NCI-H82 treated with DMSO at 0.1 percent for 48 hours (cell line): Measurements from ENCODE around the gene LIMS4.
"Not testable (repeated sequence)": the region's sequence is repeated elsewhere in the genome, so short reads cannot be mapped to it uniquely, and the experiment has no call there.

Source experiments
- DNase-seq: peaks from one replicate; lab custom pipeline; 2025; ENCODE audit not compliant: unreplicated experiment; lab: John Stamatoyannopoulos, UW

Gene LIMS4

DNA sequence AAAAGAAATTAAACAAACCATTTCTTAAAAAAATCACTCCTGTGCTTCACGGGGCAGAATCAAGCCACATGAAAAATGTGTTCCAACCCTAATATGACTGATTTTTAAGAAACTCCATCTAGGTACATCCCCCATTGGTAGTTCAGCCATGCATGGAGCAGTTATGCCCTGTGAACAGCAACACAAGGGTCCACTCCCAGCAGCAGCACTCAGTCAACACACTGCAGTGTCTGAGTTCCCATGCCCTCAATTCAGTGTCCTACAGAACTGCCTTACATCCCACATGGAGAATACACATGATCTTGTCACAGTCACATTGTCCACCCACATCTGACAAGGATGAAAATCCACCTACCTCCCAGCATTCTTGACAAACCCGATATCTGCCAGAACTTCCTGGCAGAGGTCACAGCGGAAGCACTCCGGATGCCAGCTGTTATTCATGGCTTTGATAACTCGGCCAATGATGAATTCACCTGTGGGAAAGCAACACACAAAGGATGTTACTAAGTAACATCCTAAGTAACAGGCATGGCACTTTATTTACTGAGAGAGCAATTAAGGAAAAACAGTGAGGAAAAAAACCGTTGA lies 17.4 kb downstream of the LIMS4 start:
- not testable (repeated sequence) for DNase-seq

DNA sequence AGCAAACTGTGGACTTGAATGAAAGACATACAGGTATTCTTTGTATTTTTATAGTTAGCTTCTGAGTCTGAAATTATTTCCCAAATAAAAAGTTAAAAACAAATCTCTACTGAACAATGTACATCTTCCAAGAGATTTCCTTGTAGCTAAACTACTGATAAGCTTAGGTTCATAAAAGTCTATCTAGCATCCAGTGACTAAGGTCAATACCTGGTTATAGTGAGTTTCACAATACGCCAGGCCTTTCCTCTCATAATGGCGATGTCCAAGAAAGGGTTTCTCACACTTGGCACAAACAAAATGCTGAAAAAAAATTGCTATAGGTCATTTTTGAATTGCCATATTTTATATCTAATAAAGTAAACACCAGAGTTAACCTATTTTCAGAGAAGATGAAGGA lies 21.7 kb downstream of the LIMS4 start:
- DNase-seq: not testable (repeated sequence)

DNA sequence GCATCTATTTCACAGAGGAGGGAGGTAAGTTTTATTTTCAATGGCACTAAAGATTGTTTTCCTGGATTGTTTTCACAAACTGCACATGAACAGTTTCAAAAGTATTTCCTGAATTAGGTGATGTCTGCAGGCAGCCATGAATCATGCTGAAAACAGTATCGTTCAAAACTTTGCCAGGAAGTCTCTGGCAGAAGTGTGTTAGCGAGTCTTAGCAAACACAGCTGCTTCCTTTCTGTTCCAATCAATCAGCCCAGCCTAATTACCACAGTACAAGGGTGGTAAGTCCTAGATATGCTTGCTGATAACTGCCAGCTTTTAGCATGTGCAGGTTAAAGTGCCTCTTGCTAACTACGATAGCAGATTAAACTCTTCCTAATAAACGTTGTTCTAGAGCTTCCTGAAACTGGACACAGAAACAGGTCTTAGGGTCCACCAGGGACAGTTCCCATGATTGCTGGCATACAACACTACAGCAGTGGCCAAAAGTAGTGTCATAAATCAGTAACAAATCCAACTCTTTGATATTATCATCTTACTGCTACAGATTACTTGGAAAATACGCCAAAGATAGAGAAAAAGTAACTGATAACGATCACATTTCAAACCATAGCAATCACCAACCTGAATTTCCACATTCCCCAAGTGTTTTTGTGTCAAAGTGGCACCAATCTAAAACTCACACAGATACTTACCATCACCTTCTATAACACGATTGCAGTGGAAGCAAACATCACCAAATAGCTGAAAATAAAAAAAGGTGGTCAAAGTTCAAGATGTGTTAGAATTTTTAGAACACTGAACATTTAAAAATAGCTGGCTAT lies 23.3 kb downstream of the LIMS4 start:
- DNase-seq: not testable (repeated sequence)

DNA sequence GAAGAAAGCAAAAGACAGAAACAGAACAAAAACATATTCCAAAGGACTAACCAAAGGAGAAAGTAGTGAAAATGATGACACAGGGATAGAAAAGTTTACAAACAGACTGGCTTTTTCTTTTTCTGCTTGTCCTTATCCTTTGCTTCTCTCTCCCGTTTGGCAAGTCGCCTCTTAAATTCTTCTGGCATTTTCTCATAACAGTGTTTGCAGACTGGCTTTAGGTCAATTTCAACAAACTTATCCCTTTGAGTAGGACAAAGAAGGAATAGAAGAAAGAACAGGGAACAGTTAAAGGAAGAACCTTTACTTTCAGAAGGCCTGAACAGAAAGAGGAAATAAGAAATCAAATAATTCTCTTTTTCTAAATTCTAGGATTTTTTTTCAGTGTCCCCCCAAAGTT lies 26.0 kb downstream of the LIMS4 start:
- not testable (repeated sequence) for DNase-seq

DNA sequence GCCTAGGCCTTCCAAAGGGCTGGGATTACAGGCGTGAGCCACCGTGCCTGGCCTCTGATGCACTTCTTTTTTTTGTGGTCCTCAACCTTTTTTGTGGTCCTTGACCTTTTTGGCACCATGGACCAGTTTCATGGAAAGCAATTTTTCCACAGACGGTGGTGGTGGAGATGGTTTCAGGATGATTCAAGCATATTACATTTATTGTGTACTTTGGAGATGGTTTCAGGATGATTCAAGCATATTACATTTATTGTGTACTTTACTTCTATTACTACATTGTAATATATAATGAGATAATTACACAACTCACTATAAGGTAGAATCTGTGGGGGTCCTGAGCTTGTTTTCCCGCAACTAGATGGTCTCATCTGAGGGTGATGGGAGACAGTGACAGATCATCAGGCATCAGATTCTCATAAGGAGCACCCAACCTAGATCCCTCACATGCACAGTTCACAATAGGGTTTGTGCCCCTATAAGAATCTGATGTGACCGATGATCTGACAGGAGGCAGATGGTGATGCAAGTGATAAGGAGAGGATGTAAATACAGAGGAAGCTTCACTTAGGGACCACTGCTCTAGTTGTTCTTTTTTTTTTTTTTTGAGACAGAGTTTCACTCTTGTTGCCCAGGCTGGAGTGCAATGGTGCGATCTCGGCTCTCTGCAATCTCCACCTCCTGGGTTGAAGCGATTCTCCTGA lies 29.2 kb downstream of the LIMS4 start:
- DNase-seq: not testable (repeated sequence)

DNA sequence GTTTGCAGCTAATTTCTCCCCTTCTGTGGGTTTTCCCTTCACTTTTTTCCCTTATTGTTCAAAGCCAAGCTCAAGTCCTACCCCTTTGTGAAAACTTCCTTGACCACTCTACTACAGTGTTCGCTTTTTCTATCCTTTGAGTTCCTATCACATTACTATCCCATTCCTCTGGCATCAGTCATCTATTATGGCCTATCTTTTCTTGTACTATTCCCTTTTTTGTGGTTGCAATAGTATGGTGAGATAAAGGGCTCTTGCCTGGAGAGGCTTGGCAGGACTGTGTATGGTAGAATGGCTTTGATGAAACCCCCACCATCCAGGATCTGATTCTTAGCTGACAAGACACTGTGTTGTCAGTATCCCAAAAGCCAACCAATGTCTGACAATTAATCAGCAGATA lies 30.7 kb downstream of the LIMS4 start:
- not testable (repeated sequence) for DNase-seq

DNA sequence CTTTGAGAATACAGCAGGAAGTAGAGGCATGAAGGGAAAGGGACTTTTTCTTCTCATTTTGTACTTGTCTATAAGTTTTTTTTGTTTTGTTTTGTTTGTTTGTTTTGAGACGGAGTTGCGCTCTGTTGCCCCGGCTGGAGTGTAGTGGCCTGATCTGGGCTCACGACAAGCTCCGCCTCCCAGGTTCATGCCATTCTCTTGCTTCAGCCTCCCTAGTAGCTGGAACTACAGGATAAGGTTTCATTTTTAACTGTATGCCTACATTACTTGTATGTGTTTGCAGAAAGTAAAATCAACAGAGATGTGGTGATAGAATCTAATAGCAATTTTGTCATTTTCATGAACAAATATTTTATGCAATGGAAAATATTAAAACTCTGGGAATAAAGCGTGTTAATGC lies 38.1 kb downstream of the LIMS4 start:
- DNase-seq: not testable (repeated sequence)

DNA sequence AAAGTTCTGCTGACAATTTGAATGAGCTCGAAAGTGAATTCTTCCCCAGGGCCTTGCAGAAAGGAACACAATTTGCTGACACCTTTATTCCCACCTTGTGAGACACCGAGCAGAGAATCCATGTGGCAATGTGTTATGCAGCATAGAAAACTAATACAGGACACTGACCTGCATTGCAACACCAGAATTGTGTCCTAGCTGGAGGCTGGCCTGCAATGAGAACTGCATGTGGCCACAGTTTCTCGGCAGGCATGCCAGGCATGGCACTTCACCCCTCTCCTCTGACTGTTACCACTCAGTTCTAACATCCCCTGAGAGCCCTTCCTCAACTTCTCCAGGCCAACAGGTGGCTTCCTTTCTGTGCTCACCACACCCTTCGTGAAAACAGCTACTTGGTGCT lies 46.9 kb downstream of the LIMS4 start:
- not testable (repeated sequence) for DNase-seq

DNA sequence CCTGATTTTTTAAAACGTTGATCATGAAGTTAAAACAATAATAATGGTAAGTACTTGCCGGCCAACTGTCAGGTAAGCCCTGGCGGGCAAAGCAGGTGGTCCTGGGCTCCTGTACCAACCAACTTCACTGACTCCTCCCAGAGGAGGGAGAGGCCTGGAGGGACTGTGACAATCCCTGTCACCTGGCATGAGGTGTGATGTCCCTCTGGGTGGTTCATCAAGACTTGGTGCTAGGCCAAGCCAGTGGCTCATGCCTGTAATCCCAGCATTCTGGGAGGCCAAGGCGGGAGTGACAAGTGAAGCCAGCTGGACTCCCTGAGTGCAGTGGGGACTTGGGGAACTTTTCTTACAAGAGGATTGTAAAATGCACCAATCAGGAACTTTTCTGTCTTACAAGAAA lies 48.2 kb downstream of the LIMS4 start:
- DNase-seq: not testable (repeated sequence)

DNA sequence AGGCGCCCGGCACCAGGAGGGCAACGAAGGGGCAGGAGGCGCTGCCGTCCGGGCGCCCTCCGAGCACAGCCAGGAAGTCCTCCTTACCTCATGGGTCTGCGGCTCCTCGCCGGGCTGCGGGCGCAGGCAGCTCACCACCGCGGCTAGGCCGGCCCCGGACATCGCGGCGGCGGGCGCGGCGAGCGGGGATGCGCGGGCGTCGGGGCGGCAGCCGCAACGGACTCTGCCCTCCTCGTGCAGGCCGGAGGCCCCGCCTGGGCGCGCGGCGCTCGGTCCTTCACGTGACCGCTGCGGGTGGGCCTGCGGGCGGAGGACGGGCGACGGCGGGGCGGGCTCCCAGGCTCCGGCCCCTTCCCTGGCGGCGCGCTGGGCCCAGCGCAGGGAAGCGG lies 49.0 kb downstream of the LIMS4 start:
- DNase-seq: not testable (repeated sequence)

DNA sequence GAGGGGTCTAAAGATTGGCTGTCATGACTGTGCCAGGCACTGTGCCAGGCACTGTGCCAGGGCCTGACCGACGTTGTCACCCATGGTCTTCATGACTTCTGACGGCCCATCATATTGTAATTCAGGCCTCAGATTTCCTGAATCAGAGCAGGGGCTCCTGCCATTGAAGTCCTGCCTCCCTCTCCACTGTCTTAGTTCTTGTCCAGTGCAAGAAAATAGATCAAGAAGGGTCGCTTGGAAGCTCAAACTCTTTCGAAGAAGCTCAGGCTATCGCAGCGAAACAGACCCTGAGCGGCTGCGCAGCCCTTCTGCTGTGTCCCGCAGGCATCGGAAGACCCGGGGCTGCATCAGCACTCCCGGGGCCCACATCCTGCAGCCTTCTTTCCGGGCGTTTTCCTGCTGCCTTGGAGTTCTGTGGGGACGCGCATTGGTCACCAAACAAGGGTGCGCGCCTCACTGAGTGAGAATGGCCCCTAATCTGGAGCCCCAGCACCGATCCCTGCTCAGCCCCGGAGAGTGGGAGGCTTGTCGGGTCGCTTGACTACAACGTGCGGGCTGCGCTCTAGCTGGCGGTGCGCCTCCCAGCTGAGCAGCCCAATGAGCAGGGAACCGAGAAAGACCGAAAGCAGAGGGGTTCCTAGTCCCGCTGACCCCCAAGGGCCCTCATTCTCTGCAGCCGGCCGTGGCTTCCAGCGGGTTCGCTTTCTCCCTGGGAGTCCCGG lies 49.6 kb downstream of the LIMS4 start:
- DNase-seq: not testable (repeated sequence)

DNA sequence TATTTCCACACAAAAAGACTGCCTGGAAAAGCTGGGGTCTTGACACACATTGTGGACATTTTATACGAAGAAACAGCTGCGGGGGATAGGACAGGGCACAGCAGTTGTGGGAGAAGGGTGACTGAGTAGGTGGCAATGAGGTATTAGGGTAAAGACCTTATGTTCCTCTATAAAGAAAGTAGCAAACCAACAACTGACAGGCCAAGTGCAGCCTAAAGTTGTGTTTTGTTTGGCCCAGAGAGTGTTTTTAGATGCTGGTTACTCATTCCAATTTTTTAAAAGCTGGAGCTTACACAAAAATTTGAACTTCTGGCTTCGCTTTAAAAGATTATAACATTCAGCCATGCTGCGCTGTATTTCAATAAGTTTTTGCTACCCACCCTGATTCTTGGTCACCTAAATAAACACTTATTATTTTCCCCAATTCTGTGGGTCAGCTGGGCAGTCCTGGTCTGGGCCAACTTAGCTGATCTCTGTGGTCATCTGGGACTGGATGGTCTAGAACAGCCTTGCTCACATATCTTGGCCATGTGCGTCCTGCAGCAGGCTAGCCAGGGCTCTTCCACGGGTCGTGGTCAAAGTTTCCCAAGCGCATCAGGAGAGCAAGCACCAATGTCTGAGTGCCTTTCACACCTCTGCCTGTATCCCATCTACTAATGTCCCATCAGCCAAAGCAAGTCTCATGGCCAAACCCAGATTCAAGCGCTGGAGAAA lies 51.8 kb downstream of the LIMS4 start:
- DNase-seq: not testable (repeated sequence)

DNA sequence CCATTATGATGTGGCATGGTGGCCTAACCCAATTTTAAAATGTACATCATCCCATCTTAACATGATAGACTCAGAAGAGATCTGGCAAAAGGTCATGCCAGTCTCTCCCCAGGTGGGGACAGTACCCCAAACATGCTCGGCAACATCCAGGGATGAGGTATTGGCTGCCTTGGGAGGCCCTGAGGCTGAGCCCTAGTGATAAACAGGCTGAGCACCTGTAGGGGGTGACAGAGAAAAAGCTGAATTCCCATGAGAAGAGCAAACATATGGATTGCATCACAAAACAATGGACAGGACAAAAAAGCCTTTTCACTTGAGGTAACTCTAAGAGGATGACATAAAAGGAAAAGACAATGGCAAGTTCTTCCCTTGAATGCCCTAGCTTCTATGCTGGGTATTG lies 65.5 kb downstream of the LIMS4 start:
- not testable (repeated sequence) for DNase-seq

DNA sequence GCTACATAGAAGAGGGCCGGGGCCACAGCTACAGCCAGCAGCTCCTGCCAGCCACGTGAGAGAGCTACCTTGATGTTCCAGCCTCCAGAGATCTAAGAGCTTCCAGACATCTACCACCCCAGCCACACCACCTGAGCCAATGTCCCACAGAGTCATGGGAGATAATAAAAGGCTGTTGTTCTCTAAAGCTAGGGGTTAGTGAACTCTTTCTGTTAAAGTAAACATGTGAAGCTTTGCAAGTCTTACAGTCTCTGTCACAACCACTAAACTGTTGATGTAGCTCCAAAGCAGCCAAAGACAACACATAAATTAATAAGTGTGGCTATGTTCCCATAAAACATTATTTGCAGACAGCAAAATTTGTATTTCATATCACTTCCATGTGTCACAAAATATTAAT lies 67.6 kb downstream of the LIMS4 start:
- DNase-seq: not testable (repeated sequence)

DNA sequence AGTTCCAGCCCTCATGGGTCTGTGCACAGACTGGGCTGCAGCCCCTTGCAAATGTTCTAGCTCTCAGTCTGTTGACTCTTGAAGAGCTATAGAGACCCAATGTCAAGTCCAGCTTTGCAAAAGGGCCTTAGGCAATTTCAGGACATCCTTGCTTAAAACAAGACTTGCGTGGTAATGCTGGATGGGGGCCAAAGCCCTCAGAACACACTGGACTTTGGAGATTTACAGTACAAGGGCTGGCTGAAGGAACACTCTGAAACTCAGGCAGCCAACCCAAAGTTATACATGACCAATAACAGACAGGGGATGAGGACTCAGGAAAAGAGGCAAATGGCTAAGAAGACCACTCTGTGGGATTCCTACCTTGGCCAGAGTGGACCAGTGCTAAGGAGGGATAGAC lies 68.4 kb downstream of the LIMS4 start:
- DNase-seq: not testable (repeated sequence)

DNA sequence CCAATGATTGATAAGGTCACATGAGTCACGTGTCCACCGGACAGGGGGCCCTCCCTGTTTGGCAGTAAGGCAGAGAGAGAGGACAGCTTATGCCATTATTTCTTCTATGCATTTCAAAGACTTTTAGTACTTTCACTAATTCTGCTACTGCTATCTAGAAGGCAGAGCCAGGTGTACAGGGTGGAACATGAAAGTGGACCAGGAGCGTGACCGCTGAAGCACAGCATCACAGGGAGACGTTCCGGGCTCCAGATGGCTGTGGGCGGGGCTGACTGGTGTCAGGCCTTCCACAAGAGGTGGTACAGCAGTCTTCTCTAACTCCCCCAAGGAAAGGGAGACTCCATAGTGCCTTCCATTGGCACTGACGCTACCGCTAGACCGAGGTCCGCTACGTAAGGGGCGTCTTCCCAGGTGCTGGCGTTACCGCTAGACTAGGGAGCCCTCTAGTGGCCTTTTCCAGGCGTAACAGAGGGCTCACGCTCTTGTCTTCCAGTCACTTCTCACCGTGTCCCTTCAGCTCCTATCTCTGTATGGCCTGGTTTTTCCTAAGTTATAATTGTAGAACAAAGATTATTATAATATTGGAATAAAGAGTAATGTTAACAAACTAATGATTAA lies 71.5 kb downstream of the LIMS4 start:
- not testable (repeated sequence) for DNase-seq

DNA sequence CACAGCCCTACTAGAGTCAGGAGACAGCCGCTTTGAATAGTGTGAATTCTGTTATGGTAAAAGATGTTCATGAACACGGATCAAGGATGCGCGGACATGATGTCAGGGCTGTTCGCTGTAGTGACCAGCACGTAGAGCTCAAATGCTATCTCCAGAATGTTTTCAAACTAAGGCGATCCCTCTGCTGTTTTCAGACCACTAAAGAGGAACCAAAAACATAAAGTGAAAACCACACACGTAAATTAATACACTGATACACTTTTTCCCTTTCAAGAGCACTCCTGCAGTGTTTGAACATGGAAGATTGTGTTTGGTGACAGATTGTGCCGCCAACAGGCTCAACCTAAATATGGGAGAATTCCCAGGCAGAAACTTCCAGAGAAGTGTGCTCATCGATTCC lies 73.2 kb downstream of the LIMS4 start:
- DNase-seq: not testable (repeated sequence)

DNA sequence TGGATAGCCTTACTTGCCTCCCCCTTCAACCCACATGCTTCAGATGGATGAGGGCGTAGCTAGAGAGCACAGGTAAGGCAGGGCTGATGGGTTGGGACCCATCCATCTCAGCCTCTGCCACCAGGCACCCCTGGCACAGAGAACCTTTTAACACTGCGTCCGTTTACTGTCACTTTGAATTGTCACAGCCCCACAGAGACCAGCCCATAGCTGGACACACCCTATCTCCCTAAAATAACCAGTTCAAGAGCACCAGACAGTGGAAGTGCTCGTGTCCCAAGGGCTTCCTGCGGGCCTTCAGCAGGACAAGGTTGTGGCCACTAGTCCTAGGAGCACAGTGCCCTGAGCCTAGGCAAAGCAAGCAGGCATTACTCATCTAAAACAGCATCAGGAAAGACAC lies 76.6 kb downstream of the LIMS4 start:
- not testable (repeated sequence) for DNase-seq
